SK-N-SH (cell line): Measurements from ENCODE around the gene TBL1X. TPM values are rescaled to one million over a fixed set of nuclear protein-coding genes. Genes with fewer than 3 reads are reported as not detected.

Experiments used
- CTCF ChIA-PET: fragments of 300-600, 350-600 bp; formaldehyde crosslinking; extraction: SDS; loops from one replicate; lab custom pipeline; 2021; lab: Yijun Ruan, JAX
- POLR2A ChIA-PET: fragments of 350-600 bp; sonication (Branson Sonifier 250); formaldehyde crosslinking; extraction: SDS; loops from one replicate; lab custom pipeline; 2020; ENCODE audit warnings: antibody characterized with exemption, inconsistent platforms; lab: Yijun Ruan, JAX
- DNase-seq: peaks from one replicate; pipeline ENCODE4 v3.0.0; 2012
- H2AFZ ChIP-seq: fragments of 200-600 bp; sonication (generic); 2 replicates; pipeline ENCODE4 v1.8.1; 2016; ENCODE audit warnings: antibody characterized with exemption, mild to moderate bottlenecking, low read depth
- H3F3A ChIP-seq: fragments of 200-600 bp; sonication (generic); replicated peaks from 2 replicates; pipeline ENCODE3; 2016; ENCODE audit warnings: antibody characterized with exemption, mild to moderate bottlenecking; ENCODE audit not compliant: insufficient read depth
- H3K27ac ChIP-seq, 2 experiments: fragments of 200-500 bp in 1 of 2; fragments of 200-600 bp in 1 of 2; sonication (Bioruptor generic) in 1 of 2; sonication (generic), shearing (Covaris generic) in 1 of 2; 2 replicates each; pipeline versions ENCODE4 v1.5.1 to v1.6.1; 2014 to 2016; ENCODE audit warnings: low read depth in 2 of 2, inconsistent platforms in 1 of 2, low read length in 1 of 2, mild to moderate bottlenecking in 1 of 2, mixed read lengths in 1 of 2
- H3K27me3 ChIP-seq: fragments of 200-600 bp; sonication (generic), shearing (Covaris generic); 2 replicates; pipeline ENCODE4 v1.6.1; 2016; ENCODE audit warnings: mixed run types; ENCODE audit not compliant: insufficient read depth
- H3K36me3 ChIP-seq, 2 experiments: fragments of 200-500 bp in 1 of 2; fragments of 200-600 bp in 1 of 2; sonication (Bioruptor generic) in 1 of 2; sonication (generic) in 1 of 2; replicated peaks in 1 of 2; 2 replicates each; pipeline versions ENCODE3 to v1.5.1; 2014 to 2016; ENCODE audit warnings: low read length in 1 of 2, mild to moderate bottlenecking in 1 of 2; ENCODE audit not compliant: insufficient read depth in 2 of 2, control insufficient read depth in 1 of 2
- H3K4me1 ChIP-seq, 2 experiments: fragments of 200-500 bp in 1 of 2; fragments of 200-600 bp in 1 of 2; sonication (Bioruptor generic) in 1 of 2; sonication (generic), shearing (Covaris generic) in 1 of 2; 2 replicates each; pipeline versions ENCODE4 v1.5.1 to v1.6.1; 2014 to 2016; ENCODE audit warnings: low read depth in 1 of 2, low read length in 1 of 2, mixed run types in 1 of 2; ENCODE audit not compliant: insufficient read depth in 2 of 2, control insufficient read depth in 1 of 2
- H3K4me2 ChIP-seq: fragments of 200-600 bp; sonication (generic), shearing (Covaris generic); 2 replicates; pipeline ENCODE4 v1.6.1; 2017; ENCODE audit warnings: mixed run types
- H3K4me3 ChIP-seq, 2 experiments: fragments of 200-500 bp in 1 of 2; fragments of 200-600 bp in 1 of 2; sonication (Bioruptor generic) in 1 of 2; sonication (generic), shearing (Covaris generic) in 1 of 2; 2 replicates each; pipeline versions ENCODE4 v1.5.1 to v1.8.1; 2014 to 2016; ENCODE audit warnings: low read depth in 2 of 2, inconsistent platforms in 1 of 2, low read length in 1 of 2, mild to moderate bottlenecking in 1 of 2, mixed read lengths in 1 of 2, moderate library complexity in 1 of 2
- H3K79me2 ChIP-seq: fragments of 200-600 bp; sonication (generic); 2 replicates; pipeline ENCODE4 v1.8.1; 2017; ENCODE audit warnings: mild to moderate bottlenecking; ENCODE audit not compliant: insufficient read depth
- H3K9ac ChIP-seq: fragments of 200-600 bp; sonication (generic); 2 replicates; pipeline ENCODE4 v1.6.1; 2017; ENCODE audit warnings: mixed run types
- H3K9me2 ChIP-seq: fragments of 200-600 bp; sonication (generic); 2 replicates; pipeline ENCODE4 v1.6.1; 2017; ENCODE audit warnings: mixed run types
- H3K9me3 ChIP-seq: fragments of 200-600 bp; sonication (generic); 2 replicates; pipeline ENCODE4 v1.6.1; 2017; ENCODE audit warnings: mixed run types, mild to moderate bottlenecking, moderate library complexity
- H4K20me1 ChIP-seq: fragments of 200-600 bp; sonication (generic); 2 replicates; pipeline ENCODE4 v1.6.1; 2017; ENCODE audit warnings: mild to moderate bottlenecking, mixed run types; ENCODE audit not compliant: insufficient read depth
- ELF1 ChIP-seq: IDR thresholded peaks from 2 replicates; pipeline ENCODE4 v1.4.0; 2012
- EP300 ChIP-seq, 2 experiments: IDR thresholded peaks; 2 replicates each; pipeline versions ENCODE4 v1.4.0 to v1.6.1; 2012; ENCODE audit warnings: borderline replicate concordance in 1 of 2, low read depth in 1 of 2, low read length in 1 of 2
- EZH2phosphoT487 ChIP-seq: fragments of 200-600 bp; sonication (generic); IDR thresholded peaks from 2 replicates; pipeline ENCODE4 v1.6.1; 2017; ENCODE audit warnings: low read depth, mixed run types, mild to moderate bottlenecking, antibody characterized with exemption, moderate library complexity, borderline replicate concordance
- FOSL2 ChIP-seq: IDR thresholded peaks from 2 replicates; pipeline ENCODE4 v1.4.0; 2012; ENCODE audit warnings: low read depth, mild to moderate bottlenecking, moderate library complexity, borderline replicate concordance
- FOXJ3 ChIP-seq: sonication (generic); formaldehyde crosslinking; IDR thresholded peaks from 2 replicates; pipeline ENCODE4 v1.5.1; 2020; ENCODE audit warnings: mild to moderate bottlenecking, missing genetic modification reagents
- FOXM1 ChIP-seq: IDR thresholded peaks from 2 replicates; pipeline ENCODE4 v1.4.0; 2012; ENCODE audit warnings: low read depth, mild to moderate bottlenecking
- GABPA ChIP-seq: IDR thresholded peaks from 2 replicates; pipeline ENCODE4 v1.4.0; 2012; ENCODE audit warnings: low read depth, mild to moderate bottlenecking
- GATA2 ChIP-seq: sonication (generic); formaldehyde crosslinking; IDR thresholded peaks from 2 replicates; pipeline ENCODE4 v1.5.0; 2020; ENCODE audit warnings: mild to moderate bottlenecking, missing genetic modification reagents
- JUND ChIP-seq: IDR thresholded peaks from 2 replicates; pipeline ENCODE4 v1.4.0; 2012
- MAX ChIP-seq: IDR thresholded peaks from 2 replicates; pipeline ENCODE4 v1.4.0; 2012; ENCODE audit warnings: low read depth
- NFIC ChIP-seq: IDR thresholded peaks from 2 replicates; pipeline ENCODE4 v1.4.0; 2012; ENCODE audit warnings: borderline replicate concordance
- NRF1 ChIP-seq: IDR thresholded peaks from 2 replicates; pipeline ENCODE4 v1.6.1; 2012; ENCODE audit warnings: low read depth, mild to moderate bottlenecking, low read length
- RAD21 ChIP-seq: IDR thresholded peaks from 2 replicates; pipeline ENCODE4 v1.6.1; 2012; ENCODE audit warnings: mild to moderate bottlenecking, low read length
- RFX5 ChIP-seq: IDR thresholded peaks from 2 replicates; pipeline ENCODE4 v1.6.1; 2012; ENCODE audit warnings: mild to moderate bottlenecking, improper control_type of control experiment, low read length
- RXRA ChIP-seq: IDR thresholded peaks from 2 replicates; pipeline ENCODE4 v1.4.0; 2012; ENCODE audit warnings: low read depth, mild to moderate bottlenecking, borderline replicate concordance
- SIN3A ChIP-seq: IDR thresholded peaks from 2 replicates; pipeline ENCODE4 v1.6.1; 2012; ENCODE audit warnings: low read depth, mild to moderate bottlenecking, low read length, moderate library complexity, borderline replicate concordance
- SMC3 ChIP-seq: IDR thresholded peaks from 2 replicates; pipeline ENCODE4 v1.6.1; 2012; ENCODE audit warnings: low read depth, low read length, improper control_type of control experiment
- TAF1 ChIP-seq: IDR thresholded peaks from 2 replicates; pipeline ENCODE4 v1.6.1; 2012; ENCODE audit warnings: low read depth, mild to moderate bottlenecking, low read length, moderate library complexity, borderline replicate concordance
- TCF12 ChIP-seq: IDR thresholded peaks from 2 replicates; pipeline ENCODE4 v1.4.0; 2012
- USF1 ChIP-seq: IDR thresholded peaks from 2 replicates; pipeline ENCODE4 v1.4.0; 2012; ENCODE audit warnings: low read depth, borderline replicate concordance
- USF2 ChIP-seq: fragments of 150-350 bp; IDR thresholded peaks from 2 replicates; pipeline ENCODE4 v1.6.1; 2017; ENCODE audit warnings: antibody characterized with exemption, low read length, low read depth, borderline replicate concordance
- YY1 ChIP-seq: IDR thresholded peaks from 2 replicates; pipeline ENCODE4 v1.4.0; 2012; ENCODE audit warnings: low read depth, mild to moderate bottlenecking
- ZBTB33 ChIP-seq: IDR thresholded peaks from 2 replicates; pipeline ENCODE4 v1.4.0; 2012; ENCODE audit warnings: low read depth, borderline replicate concordance
- WGBS: methylation state at CpG from one replicate; pipeline ENCODE4 v1.1.6; 2017; ENCODE audit warnings: low lambda C conversion rate; 5-methylcytosine and 5-hydroxymethylcytosine counted together
- polyA plus RNA-seq, 3 experiments: library from polyadenylated mRNA; depleted of rRNA; stranded (reverse); fragments of >200 nt; gene quantifications; 2 replicates each; pipeline ENCODE4 v1.2.3, GENCODE V29; 2012

The TBL1X gene
- polyA plus RNA-seq, 1 of the 3 experiments (the other 2 are of a cell fraction), result 10.6 TPM

GRCh38 chrX:9604111-9604907 lies 139.5 kb downstream of the TBL1X start:
- TF ChIP-seq ELF1 (no peak), NRF1 (no peak), GATA2 (no peak), FOXJ3 (CRISPR knock-in tag) (no peak), USF2 (no peak), GABPA (no peak), RFX5 (no peak), TCF12 (no peak), RAD21 (no peak), TAF1 (no peak), SIN3A (no peak), NFIC (no peak), FOSL2 (no peak), EP300 (IDR thresholded peaks at IDR 0.05; ENCODE audit: borderline replicate concordance in 1 of 2, low read depth in 1 of 2, low read length in 1 of 2) (no peak), FOXM1 (no peak), SMC3 (no peak), JUND (no peak)
- ChIA-PET POLR2A (no interaction called here), CTCF (no interaction called here)
- Histone ChIP-seq H2AFZ (no peak overlapping the region), H3K9ac (no peak overlapping the region), H3K4me2 (no peak overlapping the region), H3K36me3 (no peaks in the 10 kb centered on the region), H3K9me3 (no peaks in the 10 kb centered on the region), H4K20me1 (no peaks in the 10 kb centered on the region), H3K4me3 (no peak overlapping the region), H3K9me2 (no peaks in the 10 kb centered on the region), H3K79me2 (no peaks in the 10 kb centered on the region), H3K27ac (no peak overlapping the region), H3K27me3 (no peaks in the 10 kb centered on the region; the same call in 1 of the 2 replicates), H3F3A (no peaks in the 10 kb centered on the region), H3K4me1 (no peaks in the 10 kb centered on the region; a peak in 1 of 4 replicates)
- 59% methylated on average over 17 of the region's 17 CpGs for WGBS
- no peak for DNase-seq

GRCh38 chrX:9604908-9605306 lies 140.0 kb downstream of the TBL1X start:
- Histone ChIP-seq H3K79me2 (no peaks in the 10 kb centered on the region), H3F3A (no peaks in the 10 kb centered on the region), H3K27me3 (no peaks in the 10 kb centered on the region; the same call in 1 of the 2 replicates), H3K4me2 (no peak overlapping the region), H3K4me1 (no peaks in the 10 kb centered on the region; a peak in 1 of 4 replicates), H3K9me3 (no peaks in the 10 kb centered on the region), H3K36me3 (no peaks in the 10 kb centered on the region), H3K9ac (no peak overlapping the region), H3K4me3 (no peak overlapping the region), H2AFZ (no peak overlapping the region), H3K27ac (no peak overlapping the region), H3K9me2 (no peaks in the 10 kb centered on the region), H4K20me1 (no peaks in the 10 kb centered on the region)
- DNase-seq, result no peak
- POLR2A ChIA-PET, result no interaction called here
- CTCF ChIA-PET, result no interaction called here
- WGBS, result 68% methylated on average over 7 of the region's 8 CpGs
- TF ChIP-seq GABPA, result no peak
- TF ChIP-seq MAX, result no peak
- TF ChIP-seq EZH2phosphoT487, result no peak
- no peak for TF ChIP-seq EP300 (IDR thresholded peaks at IDR 0.05; ENCODE audit: borderline replicate concordance in 1 of 2, low read depth in 1 of 2, low read length in 1 of 2)
- TF ChIP-seq RXRA, result no peak
- TF ChIP-seq YY1, result no peak
- no peak for TF ChIP-seq RFX5
- no peak for TF ChIP-seq JUND
- TF ChIP-seq USF1, result no peak
- no peak for TF ChIP-seq USF2
- no peak for TF ChIP-seq SIN3A
- TF ChIP-seq NFIC, result no peak
- TF ChIP-seq ZBTB33, result no peak
- no peak for TF ChIP-seq ELF1
